Right lobe of liver (tissue), 6 donors: ENCODE measurements around the gene CEACAM8. TPM values are rescaled to one million over a fixed set of nuclear protein-coding genes. Genes with fewer than 3 reads are reported as not detected.
A peak's percentile ranks its signal among the peaks of the same experiment; 100 is the strongest.
"Not testable (repeated sequence)": the region's sequence is repeated elsewhere in the genome, so short reads cannot be mapped to it uniquely, and the experiment has no call there.

Experiments
- ATAC-seq, 4 donors: fragments of 200-7000 bp; cut with Tn5 transposase; one replicate each; pipeline ENCODE4 v1.9.1; 2020; ENCODE audit warnings: mild to moderate bottlenecking in 4 of 4, moderate library complexity in 4 of 4
- DNase-seq, 3 donors: peaks; one replicate each; pipeline ENCODE4 v3.0.0-alpha.2; 2020
- H3K27ac ChIP-seq, 3 donors: fragments of 200-600 bp; one replicate each; pipeline ENCODE4 v1.8.0; 2022
- H3K27me3 ChIP-seq, 2 donors: fragments of 200-600 bp; one replicate each; pipeline ENCODE4 v1.8.0; 2022
- H3K36me3 ChIP-seq, 4 donors: fragments of 200-600 bp; sonication (generic) in 1 of 4; one replicate each; pipeline versions ENCODE4 v1.5.1 to v1.8.0; 2017 to 2022; ENCODE audit warnings: control low read depth in 1 of 4
- H3K4me1 ChIP-seq, 4 donors: fragments of 200-600 bp; sonication (generic) in 1 of 4; one replicate each; pipeline versions ENCODE4 v1.5.1 to v1.8.0; 2017 to 2022; ENCODE audit warnings: control low read depth in 1 of 4
- H3K4me3 ChIP-seq, 3 donors: fragments of 200-600 bp; one replicate each; pipeline ENCODE4 v1.8.0; 2022
- H3K9me3 ChIP-seq, 4 donors: fragments of 200-600 bp; sonication (generic) in 1 of 4; one replicate each; pipeline versions ENCODE4 v1.5.1 to v1.8.0; 2017 to 2022; ENCODE audit warnings: control low read depth in 1 of 4
- POLR2A ChIP-seq: fragments of 450-650 bp; IDR thresholded peaks from one replicate; pipeline ENCODE4 v1.6.1; 2017; ENCODE audit warnings: antibody characterized with exemption, mild to moderate bottlenecking
- WGBS: methylation state at CpG from one replicate; pipeline ENCODE4 v1.1.6; 2018; ENCODE audit warnings: low coverage, low lambda C conversion rate; ENCODE audit not compliant: insufficient coverage; ENCODE audit errors: missing lambda C conversion rate; 5-methylcytosine and 5-hydroxymethylcytosine counted together
- intact Hi-C, 2 donors: fragments of 100-400 bp; cut with DNase I; formaldehyde crosslinking; loops; one replicate each; pipeline versions ENCODE4 v1.11.2 to v1.14.1; 2022
- total RNA-seq, 6 experiments: library from RNA; depleted of rRNA in 2 of 6; stranded (reverse); fragments of >200 nt in 2 of 6; fragmentation: NEBNext Ultra II Directional in 3 of 6; extraction: Animal tissue kit (Norgen Biotek cat#: 25700) in 3 of 6; gene quantifications; one replicate each; pipeline versions ENCODE4 v1.1.0 to v1.2.4, GENCODE V29; 2016 to 2023
- TF ChIP-seq, protein P1 (sequence below), 4 donors: fragments of 200-600 bp in 3 of 4; fragments of 450-650 bp in 1 of 4; IDR thresholded peaks; one replicate each; pipeline versions ENCODE4 v1.5.1 to v1.8.0; 2016 to 2022; ENCODE audit warnings: antibody characterized with exemption in 4 of 4, mild to moderate bottlenecking in 2 of 4
- donor health status: DM: no; HTN: yes; CAD: no.
- donor health status: DM: no; HTN: no; CAD: no.
- donor health status: DM: no; HTN: no; CAD: no.
- donor health status: DM: no; HTN: yes; CAD: no.
- donor health status: DM: no; HTN: yes; CAD: no.

The CEACAM8 gene
- total RNA-seq, 6 experiments from 2014 or later = 0.42 to 0.68 (median 0.66) TPM; not detected in 3

DNA sequence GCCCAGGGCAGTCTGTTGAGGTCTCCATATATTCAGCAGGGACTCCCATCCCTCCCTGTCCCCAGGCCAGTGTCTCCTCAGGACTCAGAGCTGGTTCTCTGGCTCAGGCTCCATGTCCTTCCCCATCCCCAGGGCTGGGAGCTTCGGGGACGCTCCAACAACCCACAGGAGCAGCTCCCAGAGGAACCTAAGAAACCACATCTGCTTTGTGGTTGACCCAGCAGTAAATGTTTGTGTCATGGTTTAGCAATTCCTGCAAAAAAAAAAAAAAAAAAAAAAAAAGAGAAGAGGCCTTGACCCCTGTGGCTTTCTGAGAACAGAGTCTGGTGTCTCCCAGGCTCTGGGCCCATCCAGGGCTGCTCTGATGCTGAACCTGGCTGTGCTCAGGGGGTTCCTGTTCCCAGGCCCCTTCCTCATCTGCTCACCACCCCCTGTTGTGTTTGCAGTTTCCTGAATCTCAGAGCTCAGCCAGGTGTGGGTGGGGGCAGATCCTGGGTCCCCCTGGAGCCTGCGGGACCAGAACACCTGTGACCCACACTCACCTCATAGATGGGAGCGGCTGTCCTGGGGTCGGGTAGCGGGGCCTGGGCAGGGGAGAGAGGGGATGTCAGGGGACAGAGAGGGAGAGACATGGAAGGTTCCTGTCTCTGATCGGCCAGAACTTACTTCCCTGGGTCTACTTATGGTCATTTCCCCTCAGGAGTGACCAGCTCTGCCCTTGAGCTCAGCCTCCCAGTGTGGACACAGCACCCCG, 41.3 kb downstream of the CEACAM8 start:
- H3K4me1 ChIP-seq = no peaks in the 10 kb centered on the region
- whole genome bisulfite sequencing = 37% methylated on average over 3 of the region's 8 CpGs
- no peaks in the 10 kb centered on the region for H3K27me3 ChIP-seq
- H3K27ac ChIP-seq = no peak overlapping the region
- no peaks in the 10 kb centered on the region for H3K36me3 ChIP-seq
- peak; percentile 40 to 64 (median 54) for ATAC-seq
- intact Hi-C loops = no loop called here
- H3K9me3 ChIP-seq = no peaks in the 10 kb centered on the region
- no peak overlapping the region for H3K4me3 ChIP-seq
- TF ChIP-seq, protein P1, sequence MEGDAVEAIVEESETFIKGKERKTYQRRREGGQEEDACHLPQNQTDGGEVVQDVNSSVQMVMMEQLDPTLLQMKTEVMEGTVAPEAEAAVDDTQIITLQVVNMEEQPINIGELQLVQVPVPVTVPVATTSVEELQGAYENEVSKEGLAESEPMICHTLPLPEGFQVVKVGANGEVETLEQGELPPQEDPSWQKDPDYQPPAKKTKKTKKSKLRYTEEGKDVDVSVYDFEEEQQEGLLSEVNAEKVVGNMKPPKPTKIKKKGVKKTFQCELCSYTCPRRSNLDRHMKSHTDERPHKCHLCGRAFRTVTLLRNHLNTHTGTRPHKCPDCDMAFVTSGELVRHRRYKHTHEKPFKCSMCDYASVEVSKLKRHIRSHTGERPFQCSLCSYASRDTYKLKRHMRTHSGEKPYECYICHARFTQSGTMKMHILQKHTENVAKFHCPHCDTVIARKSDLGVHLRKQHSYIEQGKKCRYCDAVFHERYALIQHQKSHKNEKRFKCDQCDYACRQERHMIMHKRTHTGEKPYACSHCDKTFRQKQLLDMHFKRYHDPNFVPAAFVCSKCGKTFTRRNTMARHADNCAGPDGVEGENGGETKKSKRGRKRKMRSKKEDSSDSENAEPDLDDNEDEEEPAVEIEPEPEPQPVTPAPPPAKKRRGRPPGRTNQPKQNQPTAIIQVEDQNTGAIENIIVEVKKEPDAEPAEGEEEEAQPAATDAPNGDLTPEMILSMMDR (IDR thresholded peaks at IDR 0.05) = no peak
- TF ChIP-seq POLR2A = no peak
- DNase-seq = peak in 1 of 3 donors; percentile 28

DNA sequence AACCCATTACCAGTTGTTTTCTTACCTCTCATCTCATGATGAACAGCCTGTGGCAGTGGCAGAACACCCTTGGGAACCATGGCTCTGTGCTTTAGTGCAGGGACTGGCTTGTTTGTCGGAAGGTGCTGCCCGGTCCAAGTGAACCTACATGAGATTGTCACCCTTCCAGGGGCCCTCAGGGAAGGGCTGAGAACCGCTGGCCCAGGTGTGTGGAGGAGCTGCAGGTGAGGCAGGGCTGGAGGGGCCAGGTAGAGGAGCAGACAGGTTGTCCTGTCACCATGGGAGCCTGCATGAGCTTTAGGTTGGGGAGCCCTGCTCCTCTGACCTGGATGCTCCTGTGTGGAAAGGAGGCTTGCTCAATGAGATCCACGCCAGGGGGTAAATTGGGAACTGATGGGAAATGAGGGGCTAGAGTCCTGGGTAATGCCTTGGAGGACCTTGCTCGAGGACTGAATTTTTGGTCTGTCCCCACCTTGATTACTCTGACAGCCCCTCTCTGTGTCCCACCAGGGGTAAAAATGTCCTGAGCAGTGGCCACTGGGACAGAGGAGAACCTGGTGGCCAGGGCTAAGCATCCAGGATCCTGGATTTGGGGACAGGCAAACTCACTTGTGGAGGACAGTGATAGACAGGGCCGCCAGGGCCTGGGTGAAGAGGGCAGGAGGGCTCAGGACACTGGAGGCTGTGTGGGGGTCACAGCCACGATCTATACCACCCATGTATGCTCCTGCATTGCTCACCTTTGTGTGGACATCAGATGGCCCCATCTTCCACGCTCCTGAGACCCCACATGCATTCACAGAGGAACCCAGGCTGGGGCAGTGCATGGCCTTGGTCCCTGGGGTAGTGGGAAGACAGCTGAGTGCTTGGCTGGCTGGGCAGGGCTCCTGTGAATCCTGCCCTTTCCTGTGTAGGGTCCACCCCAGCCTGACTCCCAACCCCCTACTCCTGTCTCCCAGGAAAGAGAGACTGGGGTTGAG, 42.3 kb downstream of the CEACAM8 start:
- 28% methylated on average over 3 of the region's 8 CpGs for WGBS
- no peak for TF ChIP-seq POLR2A
- TF ChIP-seq, protein P1 (IDR thresholded peaks at IDR 0.05) = no peak
- DNase-seq = no peak
- ATAC-seq = no peak
- Histone ChIP-seq H3K36me3 (no peaks in the 10 kb centered on the region), H3K27me3 (no peaks in the 10 kb centered on the region), H3K4me1 (no peaks in the 10 kb centered on the region), H3K4me3 (no peak overlapping the region), H3K9me3 (no peaks in the 10 kb centered on the region), H3K27ac (no peak overlapping the region)
- intact Hi-C loops = no loop called here

DNA sequence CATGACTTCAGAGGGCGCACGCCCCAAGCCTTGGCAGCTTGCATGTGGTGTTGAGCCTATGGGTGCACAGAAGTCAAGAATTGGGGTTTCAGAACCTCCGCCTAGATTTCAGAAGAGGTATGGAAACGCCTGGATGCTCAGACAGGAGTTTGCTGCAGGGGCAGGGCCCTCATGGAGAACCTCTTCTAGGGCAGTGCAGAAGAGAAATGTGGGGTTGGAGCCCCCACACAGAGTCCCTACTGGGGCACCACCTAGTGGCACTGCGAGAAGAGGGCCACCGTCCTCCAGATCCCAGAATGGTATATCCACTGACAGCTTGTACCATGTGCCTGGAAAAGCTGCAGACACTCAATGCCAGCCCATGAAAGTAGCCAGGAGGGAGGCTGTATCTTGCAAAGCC, 44.2 kb downstream of the CEACAM8 start:
- H3K4me3 ChIP-seq, DNase-seq, H3K27ac ChIP-seq, H3K36me3 ChIP-seq, ATAC-seq, H3K9me3 ChIP-seq, intact Hi-C loops, H3K4me1 ChIP-seq, H3K27me3 ChIP-seq: not testable (repeated sequence)
- WGBS = no CpG with 5 or more reads among the region's 6 CpGs

DNA sequence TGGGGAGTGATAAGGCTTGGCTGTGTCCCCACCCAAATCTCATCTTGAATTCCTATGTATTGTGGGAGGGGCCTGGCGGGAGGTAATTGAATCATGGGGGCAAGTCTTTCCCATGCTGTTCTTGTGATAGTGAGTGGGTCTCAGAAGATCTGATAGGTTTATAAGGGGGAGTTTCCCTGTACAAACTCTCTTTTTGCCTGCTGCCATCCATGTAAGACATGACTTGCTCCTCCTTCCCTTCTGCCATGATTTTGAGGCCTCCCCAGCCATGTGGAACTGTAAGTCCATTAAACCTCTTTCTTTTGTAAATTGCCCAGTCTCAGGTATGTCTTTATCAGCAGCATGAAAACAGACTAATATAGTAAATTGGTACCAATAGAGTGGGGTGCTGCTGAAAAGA, 45.7 kb downstream of the CEACAM8 start:
- DNase-seq = peak in 1 of 3 donors; percentile 4
- WGBS = 80% methylated on average over 1 of the region's 1 CpG
- intact Hi-C loops, H3K4me3 ChIP-seq, ATAC-seq, H3K27ac ChIP-seq, H3K27me3 ChIP-seq, H3K36me3 ChIP-seq, H3K9me3 ChIP-seq, H3K4me1 ChIP-seq: not testable (repeated sequence)

DNA sequence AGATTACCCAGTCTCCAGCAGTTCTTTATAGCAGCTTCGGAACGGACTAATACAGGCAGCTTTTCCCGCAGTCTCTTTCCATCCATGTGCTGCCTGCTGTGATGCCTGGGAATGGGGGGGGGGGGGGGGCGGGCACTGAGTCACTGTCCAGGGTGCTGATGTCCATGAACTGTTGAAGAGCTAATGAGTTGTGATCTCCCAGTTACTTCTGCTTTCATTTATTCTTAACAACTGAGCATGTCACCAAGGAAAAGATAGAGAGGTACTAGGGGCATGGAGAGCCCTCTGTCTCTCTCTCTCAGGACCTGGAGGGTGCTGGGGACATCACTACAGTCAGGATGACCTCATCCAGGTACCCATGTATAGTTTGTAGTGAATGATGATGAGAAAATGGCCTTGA, 46.2 kb downstream of the CEACAM8 start:
- Histone ChIP-seq H3K27me3 (no peaks in the 10 kb centered on the region), H3K27ac (no peak overlapping the region), H3K4me3 (no peak overlapping the region), H3K4me1 (no peaks in the 10 kb centered on the region), H3K36me3 (no peaks in the 10 kb centered on the region), H3K9me3 (no peaks in the 10 kb centered on the region)
- DNase-seq (peak in 1 of 3 donors; percentile 2), ATAC-seq (no peak)
- TF ChIP-seq POLR2A = no peak
- TF ChIP-seq, protein P1 (IDR thresholded peaks at IDR 0.05) = no peak
- WGBS = 52% methylated on average over 3 of the region's 4 CpGs
- intact Hi-C loops = no loop called here
